ENCODE results near the gene KRT3.
"Not testable (repeated sequence)": the region's sequence is repeated elsewhere in the genome, so short reads cannot be mapped to it uniquely, and the experiment has no call there.

KRT3 gene

GRCh38 chr12:52798003-52798670 is 2.2 kb upstream of the KRT3 start:
- no peak for DNase-seq (ENCODE audit: low read depth)

- no peak for DNase-seq (ENCODE audit: low read depth)
These were observed 1.6 kb upstream of the KRT3 start for GRCh38 chr12:52797529-52797894.

GRCh38 chr12:52796839-52797528 is 1.1 kb upstream of the KRT3 start:
- DNase-seq (ENCODE audit: low read depth), result no peak

- no peak for DNase-seq (ENCODE audit: low read depth)
These were observed 495 bp upstream of the KRT3 start for GRCh38 chr12:52796429-52796794.

- DNase-seq (ENCODE audit: low read depth), result not testable (repeated sequence)
These were observed 614 bp downstream of the KRT3 start for GRCh38 chr12:52795332-52795674.

GRCh38 chr12:52794479-52795331 is 1.2 kb downstream of the KRT3 start:
- DNase-seq (ENCODE audit: low read depth), result no peak

- DNase-seq (ENCODE audit: low read depth), result no peak
These were observed 3.5 kb downstream of the KRT3 start for GRCh38 chr12:52792185-52793029.

GRCh38 chr12:52791271-52792184 is 4.4 kb downstream of the KRT3 start:
- no peak for DNase-seq (ENCODE audit: low read depth)

- no peak for DNase-seq (ENCODE audit: low read depth)
These were observed 5.3 kb downstream of the KRT3 start for GRCh38 chr12:52790427-52791270.

- DNase-seq (ENCODE audit: low read depth), result no peak
These were observed 6.1 kb downstream of the KRT3 start for GRCh38 chr12:52789637-52790426.

- DNase-seq (ENCODE audit: low read depth), result no peak
These were observed 6.9 kb downstream of the KRT3 start for GRCh38 chr12:52788876-52789636.

GRCh38 chr12:52788192-52788875 is 7.6 kb downstream of the KRT3 start:
- no peak for DNase-seq (ENCODE audit: low read depth)

- DNase-seq (ENCODE audit: low read depth), result no peak
These were observed 8.4 kb downstream of the KRT3 start for GRCh38 chr12:52787324-52788191.

- DNase-seq (ENCODE audit: low read depth), result no peak
These were observed 11.0 kb downstream of the KRT3 start for GRCh38 chr12:52784909-52785308.

- DNase-seq (ENCODE audit: low read depth), result no peak
These were observed 12.2 kb downstream of the KRT3 start for GRCh38 chr12:52783563-52784316.

- DNase-seq (ENCODE audit: low read depth), result no peak
These were observed 13.4 kb downstream of the KRT3 start for GRCh38 chr12:52782502-52782901.

All from stimulated activated CD8-positive, alpha-beta memory T cell treated with anti-CD3 and anti-CD28 coated beads, Interleukin-12 subunit alpha, Interleukin-12 subunit beta, amount 100 ng/mL, for 1 hour (primary cell).